Activated naive CD4-positive, alpha-beta T cell treated with anti-CD3 and anti-CD28 coated beads, Interleukin-2, amount 50 U/mL, for 16 hours (primary cell): Measurements from ENCODE around the gene SLC25A42.

ENCODE experiments used
- DNase-seq: peaks from one replicate; pipeline ENCODE4 v3.0.0-alpha.2; 2020

The SLC25A42 gene

DNA sequence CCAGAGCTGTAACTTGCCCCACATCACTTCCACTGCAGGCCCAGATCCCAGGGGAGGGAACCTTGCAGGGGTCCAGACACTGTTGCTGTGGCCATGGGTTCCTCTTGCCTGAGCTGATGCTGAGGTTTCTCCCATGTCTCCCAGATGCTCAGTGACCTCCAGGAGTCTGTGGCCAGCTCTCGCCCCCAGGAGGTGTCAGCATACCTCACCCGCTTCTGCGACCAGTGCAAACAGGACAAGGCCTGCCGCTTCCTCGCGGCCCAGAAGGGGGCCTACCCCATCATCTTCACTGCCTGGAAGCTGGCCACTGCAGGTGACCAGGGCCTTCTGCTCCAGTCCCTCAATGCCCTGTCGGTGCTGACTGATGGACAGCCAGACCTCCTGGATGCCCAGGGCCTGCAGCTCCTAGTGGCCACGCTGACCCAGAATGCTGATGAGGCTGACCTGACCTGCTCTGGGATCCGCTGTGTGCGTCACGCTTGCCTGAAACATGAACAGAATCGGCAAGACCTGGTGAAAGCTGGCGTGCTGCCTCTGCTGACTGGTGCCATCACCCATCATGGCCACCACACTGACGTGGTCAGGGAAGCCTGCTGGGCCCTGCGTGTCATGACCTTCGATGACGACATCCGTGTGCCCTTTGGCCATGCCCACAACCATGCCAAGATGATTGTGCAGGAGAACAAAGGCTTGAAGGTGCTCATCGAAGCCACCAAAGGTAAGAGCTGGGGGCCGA, 12.1 kb upstream of the SLC25A42 start:
- DNase-seq, result no peak

DNA sequence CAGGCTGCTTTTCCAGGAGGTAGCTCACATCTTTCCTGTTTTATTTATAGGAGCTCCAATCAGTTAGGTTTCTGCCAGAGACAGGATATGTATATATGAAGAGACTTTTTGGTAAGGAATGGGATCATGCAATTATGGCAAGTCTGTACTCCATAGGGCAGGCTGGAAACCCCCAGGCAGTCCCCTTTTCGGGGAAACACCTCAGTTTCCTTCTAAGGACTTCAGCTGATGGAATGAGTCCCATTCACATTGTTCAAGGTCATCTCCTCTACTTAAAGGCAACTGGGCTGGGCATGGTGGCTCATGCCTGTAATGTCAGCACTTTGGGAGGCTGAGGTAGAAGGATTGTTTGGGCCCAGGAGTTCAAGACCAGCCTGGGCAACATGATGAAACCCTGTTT, 10.9 kb upstream of the SLC25A42 start:
- DNase-seq, result no peak

DNA sequence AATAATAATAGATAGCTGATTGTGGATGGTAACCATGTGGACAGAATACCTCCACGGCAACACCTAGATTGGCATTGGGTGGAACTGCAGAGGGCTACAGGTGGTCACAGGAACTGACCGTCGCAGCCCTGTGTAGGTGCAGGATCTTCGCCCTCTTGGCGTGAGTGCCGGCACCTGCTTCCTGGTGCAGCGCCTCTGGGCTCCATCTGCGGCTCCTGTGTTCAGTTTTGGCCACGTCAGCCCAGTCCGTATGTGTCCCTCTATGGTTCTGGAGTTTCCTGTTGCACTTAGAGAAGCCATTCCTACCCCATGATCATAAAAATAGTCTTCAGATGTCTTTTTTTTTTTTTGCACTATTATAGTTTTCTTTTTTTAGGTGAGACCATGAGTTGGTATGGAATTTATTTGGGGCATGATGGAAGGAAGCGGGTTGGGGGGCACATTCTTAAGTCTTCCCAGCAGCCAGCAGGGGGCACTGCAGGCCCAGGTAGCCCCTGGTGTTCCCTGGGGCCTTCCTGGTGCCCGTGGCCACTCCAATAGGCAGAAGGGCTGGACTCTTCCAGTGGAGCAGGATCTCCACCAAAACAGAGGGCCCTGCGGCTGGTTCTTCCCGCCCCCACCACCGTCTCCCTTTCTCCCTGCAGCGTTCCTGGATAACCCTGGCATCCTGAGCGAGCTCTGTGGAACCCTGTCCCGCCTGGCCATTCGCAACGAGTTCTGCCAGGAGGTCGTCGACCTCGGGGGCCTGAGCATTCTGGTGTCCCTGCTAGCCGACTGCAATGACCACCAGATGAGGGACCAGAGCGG, 10.1 kb upstream of the SLC25A42 start:
- peak; percentile 57 for DNase-seq

DNA sequence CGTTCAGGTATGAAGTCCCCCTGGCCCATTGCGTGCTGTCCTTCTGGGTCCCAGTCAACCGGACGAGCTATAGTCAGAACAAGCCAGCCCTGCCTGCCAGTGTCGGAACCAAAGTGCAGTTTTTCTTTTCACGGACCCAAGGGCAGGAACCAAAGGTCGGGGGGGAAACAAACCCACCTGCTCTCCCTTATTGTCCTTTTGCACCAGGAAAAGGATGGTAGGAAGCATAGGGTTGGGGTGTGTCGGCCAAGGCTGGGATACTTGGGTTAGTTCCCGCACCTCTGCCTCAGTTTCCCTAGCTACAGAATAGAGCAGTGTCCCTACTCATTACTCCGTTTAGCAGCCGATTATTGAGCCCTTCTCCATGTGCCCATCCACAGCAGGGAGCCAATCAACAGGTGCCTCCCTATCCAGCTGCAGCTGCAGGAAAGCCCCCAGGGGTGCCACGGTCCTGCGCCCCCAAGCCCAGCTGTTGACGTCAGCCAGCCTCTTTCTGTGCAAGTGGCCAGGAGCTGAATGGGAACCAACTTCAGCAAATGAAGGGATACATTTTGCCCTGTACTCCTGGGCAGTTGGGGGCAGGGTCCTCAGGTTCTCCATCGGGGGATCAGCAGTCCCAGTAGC, 9.4 kb upstream of the SLC25A42 start:
- no peak for DNase-seq

DNA sequence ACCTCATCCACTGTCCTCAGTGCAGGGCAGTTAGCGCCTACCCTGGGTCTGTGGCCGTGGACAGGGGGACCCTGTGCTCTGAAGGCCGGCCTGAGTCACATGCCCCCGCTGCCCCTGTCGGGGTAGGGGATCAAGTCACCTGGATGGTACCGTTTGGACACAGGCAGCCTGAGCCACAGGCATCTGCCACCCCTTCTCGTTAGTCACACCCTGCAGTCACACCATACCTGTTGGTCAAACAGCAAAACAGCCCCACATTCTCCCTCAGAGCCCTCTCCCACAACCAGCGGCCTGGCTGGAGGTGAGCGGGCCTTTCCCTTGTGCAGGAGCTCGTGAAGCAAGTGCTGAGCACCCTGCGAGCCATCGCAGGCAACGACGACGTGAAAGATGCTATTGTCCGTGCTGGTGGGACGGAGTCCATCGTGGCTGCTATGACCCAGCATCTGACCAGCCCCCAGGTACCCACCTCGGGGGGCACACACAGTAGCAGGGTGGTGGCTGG, 8.8 kb upstream of the SLC25A42 start:
- DNase-seq, result no peak

DNA sequence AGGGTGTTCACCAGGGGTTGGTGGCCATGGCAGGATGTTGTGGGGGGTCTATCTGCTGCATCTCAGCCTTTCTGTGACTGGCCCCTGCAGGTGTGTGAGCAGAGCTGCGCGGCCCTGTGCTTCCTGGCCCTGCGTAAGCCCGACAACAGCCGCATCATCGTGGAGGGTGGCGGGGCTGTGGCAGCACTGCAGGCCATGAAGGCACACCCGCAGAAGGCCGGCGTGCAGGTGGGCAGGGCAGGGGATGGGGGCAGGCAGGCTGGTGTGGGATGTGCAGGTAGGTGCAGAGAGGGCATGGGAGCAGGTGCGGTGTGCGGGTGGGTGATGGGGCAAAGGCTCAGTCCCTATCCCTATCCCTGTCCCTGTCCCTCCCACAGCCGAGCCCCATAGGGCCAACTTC, 8.1 kb upstream of the SLC25A42 start:
- DNase-seq, result no peak

DNA sequence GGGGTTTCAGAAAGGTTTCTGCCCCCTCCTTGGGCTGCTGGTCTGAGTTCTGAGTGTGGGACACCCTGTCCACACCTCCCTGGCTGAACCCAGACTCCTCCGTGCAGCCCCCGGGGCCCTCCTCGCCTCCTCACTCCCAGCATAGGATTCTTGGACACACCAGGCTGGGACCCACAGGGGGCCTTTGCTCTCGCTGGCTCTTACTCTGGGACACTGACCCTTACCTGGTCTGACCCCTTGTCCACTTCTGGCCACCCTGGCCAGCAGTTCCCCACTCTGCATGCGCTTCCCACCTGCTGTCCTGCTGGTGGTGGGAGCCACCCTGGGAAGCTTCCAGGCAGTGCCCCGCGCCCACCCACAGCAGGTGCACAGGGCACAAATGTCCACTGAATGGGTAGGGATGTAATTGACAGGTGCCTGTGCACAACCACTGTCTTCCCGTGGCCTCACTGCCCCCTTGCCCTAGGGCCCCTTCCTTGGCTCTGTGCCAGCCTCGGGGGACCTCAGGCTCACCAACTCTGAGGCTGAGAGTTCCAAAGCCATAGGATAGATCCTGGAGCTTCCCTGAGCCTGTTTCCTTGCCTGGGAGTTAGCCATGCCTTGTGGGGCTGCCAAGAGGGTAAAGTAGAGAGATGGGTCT, 7.0 kb upstream of the SLC25A42 start:
- DNase-seq, result no peak

DNA sequence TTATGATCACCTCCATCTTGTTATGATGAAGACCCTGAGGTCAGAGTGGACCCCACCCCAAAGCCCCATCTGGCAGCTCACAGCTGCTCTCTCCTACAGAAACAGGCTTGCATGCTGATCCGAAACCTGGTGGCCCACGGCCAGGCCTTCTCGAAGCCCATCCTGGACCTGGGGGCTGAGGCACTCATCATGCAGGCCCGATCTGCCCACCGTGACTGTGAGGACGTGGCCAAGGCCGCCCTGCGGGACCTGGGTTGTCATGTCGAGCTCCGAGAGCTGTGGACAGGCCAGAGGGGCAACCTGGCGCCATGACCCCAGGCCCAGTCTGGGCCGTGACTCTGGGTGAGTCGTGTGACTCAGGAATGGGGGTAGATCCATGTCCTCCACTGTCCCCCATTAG, 6.5 kb upstream of the SLC25A42 start:
- DNase-seq, result no peak

DNA sequence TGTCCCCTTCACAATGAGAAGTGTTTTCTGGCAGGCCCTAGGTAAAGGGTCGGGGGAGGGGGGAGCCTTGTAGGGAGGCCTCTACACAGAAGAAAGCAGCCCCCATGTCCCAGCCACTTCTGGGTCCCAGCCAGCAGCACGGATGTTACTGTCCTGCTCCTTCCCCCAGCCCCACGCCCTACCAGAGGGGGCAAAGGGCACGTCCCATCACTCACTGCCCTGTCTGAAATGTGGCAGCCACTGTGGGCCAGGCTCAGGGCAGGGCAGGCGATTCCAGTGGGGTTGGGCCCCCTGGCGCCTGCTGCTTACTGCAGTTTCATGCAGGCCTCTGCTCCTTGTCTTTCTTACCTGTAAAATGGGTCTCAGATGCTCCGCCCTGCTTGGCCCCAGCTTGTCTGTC, 6.1 kb upstream of the SLC25A42 start:
- DNase-seq, result no peak

DNA sequence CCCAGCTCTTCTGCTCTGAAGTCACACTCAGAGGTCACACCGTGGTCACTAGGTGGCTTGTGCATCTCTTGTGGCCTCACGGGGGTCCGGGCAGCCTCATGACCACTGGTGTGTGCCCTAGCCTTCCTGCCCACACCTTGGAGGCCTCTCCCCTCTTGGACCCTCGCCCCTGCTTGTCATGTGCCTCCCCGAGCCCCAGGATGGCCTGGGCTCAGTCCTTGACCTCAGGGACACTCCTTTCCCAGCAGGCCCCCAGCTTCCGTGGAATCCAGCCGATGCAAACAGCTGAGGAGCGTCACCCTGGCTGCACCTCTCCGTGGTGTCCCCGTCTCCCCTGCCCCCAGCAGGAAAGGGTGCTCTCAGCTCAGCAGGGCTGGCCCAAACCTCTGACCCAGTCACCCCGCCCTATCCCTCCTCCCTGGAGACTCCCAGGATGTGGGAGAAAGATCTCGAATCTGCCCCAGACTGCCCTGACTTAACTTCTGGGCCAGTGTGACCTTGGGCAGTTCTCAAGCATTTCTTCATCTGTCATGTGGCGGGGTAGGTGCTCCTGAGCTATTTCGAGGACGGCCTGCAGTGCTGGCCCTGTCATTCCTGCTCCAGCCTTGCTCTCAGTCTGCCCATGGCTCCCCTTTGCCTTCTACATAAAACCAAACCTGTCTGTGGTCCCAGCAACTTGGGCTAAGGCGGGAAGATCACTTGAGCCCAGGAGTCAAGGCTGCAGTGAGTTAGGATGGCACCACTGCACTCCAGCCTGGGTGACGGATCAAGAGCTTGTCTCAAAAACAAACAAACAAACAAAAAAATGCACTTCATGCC, 4.6 kb upstream of the SLC25A42 start:
- DNase-seq, result no peak

DNA sequence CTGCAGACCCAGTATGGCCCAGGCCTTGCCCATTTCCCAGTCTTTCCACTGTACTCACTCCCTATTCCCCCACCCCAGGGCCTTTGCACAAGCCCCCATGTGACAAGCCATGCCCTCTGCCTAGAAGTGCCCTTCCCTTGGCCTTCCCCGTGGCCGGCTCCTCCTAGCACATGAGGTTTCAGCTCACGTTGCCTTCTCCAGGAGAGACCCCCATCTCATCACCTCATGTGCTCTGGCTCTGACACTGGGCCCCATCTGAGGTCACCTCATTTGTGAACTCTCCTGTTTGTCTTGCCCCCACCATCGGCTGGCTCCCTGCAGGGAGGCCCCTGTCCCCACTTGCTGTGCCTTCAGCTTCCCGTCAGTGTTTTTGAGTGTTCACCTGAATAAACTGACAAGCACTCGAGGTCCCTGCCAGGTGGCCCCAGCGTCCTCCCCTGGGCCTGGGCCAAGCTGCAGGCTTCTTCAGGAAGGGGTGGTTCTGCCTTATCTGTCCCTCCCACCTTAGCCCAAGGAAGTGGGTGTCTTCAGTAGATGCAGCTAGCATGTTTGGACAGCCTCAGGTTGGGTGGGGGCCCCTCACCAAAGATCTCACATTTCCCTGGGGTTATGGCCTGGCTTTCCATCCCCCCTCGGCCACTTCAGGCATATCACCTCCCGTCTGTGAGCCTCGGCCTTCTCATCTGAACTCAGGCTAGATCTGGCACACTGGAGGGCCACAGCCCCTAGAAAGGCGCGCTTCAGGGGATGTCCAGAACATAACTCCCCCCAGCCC, 3.8 kb upstream of the SLC25A42 start:
- no peak for DNase-seq

DNA sequence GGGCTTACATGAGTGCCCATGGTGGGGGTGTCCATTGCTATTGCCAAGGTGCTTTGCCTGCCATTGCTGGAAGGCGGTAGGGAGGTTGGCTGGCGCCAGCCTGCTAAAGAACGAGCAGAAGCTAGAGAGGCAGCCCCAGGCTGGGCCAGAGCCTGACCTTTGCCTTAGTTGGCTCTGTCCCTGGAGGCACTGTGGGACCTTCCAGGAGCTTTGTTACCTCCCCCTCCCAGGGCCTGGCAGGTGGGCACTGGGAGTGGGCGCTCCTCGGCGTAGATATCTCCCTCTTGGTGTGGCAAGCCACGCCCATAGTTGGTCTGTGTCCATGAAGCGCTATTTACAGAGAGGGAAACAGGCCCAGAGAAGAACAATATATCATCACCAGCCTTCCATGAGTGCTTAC, 2.3 kb upstream of the SLC25A42 start:
- no peak for DNase-seq

DNA sequence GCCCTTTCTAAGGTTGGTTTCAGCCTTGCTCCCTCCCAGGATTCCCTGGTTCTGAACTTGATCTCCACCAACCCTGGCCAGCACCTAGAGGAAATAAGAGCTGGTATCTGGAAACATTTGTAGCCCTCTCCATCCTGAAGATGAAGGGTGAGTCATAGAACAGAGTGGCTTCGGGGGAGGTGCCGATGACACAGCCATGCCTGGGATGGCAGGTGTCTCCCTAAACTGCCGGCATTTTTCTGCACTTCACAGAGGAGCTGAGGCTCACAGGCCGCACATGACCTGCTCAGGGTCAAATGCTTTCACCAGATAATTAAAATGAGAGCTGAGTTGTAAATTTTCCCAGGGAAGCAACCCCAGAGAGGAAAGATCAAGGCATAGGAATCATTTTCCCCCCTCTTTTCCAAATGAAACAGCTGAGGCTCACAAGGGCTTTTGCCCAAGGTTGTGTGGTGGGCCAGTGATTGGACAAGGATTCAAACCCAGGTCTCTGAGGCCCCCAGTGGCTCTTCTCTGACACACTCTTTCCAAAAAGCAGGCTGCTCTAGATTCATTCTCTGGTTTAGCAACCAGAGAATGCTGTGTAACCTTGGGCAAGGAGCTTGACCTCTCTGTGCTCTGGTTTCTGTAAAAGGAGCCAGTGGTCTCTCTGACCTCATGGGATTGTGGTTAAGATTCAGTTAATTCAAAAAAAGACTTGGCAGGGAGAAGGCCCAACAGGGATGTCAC, 1.2 kb upstream of the SLC25A42 start:
- no peak for DNase-seq

DNA sequence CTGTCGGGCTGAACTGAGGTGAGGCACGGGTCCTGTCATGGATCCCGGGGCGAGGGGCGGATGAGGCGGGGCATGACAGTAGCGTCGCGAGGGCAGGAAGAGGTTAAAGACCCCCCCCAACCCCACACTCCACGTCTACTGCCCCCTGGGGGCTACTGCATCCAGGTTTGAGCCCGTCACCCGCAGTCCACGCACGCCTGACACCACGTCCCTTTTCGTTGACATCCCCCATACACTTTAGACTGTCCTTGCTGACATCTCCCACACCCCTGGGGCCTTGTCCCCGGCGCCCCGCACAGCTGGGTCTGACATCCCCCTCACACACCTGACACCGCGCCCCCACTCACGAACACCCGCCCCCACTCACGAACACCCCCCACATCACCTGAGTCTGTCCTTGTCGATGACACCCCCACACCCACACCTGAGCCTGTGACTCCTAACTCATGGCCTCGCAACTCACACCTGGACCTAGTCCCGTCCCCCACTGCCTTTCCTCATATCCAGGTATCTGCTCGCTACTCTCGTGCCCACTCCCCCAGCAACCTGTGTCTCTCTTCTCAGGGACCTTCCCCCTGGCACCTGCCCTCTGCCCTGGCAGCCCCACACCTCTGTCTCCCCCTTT, 416 bp downstream of the SLC25A42 start:
- DNase-seq, result no peak

DNA sequence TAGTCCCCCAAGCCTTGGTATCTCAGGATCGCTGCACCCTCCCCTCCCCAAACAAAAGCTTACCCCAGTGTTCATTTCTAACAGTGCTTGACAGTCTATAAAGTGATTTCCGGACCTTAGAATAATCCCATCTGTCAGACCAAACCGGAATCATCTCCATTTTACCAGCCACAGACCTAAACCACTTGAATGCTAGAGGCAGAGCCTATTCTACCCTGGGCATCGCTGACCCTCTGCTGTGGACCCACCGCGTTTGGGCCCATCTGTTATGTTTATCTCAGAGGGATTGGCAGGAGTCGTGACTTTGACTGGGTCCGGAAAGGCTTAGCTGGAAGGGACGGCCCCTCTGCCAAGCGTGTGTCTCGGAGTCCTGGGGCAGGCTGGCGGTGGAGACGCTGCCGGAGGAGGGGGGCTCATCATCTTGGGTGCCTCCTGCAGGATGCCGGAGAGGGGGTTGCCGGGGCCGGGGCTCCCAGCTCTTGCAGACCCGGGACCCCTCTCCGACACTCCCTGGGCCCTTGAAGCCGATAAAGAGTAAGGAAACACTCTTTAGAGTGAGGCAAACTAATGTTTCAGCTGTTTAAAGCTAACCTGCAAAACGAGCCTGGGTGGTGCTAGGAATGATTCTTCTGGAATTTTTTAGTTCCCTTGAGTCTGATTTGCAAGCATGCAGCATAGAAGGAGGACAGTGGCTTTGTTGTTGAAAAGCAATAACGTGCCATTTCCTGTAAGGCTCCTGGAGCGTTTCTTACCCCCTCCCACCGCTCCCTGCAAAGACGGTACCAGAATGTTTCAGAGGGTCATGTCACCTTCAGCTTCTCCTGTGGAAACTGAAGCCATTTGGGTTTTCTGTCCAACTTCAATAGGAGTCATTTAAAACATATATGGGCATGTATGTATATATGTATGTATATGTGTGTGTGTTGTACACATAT, 1.3 kb downstream of the SLC25A42 start:
- peak; percentile 31 for DNase-seq

DNA sequence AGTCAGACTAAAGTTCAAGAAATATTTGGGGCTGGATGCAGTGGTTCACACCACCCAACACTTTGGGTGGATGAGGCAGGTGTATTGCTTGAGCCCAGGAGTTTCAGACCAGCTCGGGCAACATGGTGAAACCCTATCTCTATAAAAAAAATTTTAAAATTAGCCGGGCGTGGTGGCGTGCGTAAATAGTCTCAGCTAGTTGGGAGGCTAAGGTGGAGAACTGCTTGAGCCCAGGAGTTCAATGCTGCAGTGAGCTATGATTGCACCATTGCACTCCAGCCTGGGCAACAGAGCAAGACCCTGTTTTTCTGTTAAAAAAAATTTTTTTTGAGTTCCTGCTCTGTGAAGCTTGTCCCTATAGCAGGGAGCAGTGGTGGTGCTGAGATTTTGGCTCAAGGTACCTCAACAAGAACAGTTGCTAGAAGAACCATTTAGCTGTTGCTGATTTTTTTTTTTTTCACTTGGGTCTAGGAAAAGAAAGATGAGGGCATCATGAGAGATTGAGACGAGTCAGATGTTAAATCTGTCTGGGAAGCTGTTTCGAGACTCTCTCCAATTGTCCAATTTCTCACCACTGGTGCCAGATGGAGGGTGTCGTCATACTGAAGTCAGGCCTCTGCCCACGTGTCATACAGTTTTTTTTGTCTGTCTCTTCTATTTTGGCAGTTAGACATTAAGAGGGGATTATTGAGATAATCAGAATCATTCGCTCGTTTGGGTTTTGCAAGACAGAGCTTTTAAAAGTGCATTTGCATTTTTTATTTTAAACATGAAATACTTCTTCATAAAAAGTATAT, 3.7 kb downstream of the SLC25A42 start:
- DNase-seq, result no peak

DNA sequence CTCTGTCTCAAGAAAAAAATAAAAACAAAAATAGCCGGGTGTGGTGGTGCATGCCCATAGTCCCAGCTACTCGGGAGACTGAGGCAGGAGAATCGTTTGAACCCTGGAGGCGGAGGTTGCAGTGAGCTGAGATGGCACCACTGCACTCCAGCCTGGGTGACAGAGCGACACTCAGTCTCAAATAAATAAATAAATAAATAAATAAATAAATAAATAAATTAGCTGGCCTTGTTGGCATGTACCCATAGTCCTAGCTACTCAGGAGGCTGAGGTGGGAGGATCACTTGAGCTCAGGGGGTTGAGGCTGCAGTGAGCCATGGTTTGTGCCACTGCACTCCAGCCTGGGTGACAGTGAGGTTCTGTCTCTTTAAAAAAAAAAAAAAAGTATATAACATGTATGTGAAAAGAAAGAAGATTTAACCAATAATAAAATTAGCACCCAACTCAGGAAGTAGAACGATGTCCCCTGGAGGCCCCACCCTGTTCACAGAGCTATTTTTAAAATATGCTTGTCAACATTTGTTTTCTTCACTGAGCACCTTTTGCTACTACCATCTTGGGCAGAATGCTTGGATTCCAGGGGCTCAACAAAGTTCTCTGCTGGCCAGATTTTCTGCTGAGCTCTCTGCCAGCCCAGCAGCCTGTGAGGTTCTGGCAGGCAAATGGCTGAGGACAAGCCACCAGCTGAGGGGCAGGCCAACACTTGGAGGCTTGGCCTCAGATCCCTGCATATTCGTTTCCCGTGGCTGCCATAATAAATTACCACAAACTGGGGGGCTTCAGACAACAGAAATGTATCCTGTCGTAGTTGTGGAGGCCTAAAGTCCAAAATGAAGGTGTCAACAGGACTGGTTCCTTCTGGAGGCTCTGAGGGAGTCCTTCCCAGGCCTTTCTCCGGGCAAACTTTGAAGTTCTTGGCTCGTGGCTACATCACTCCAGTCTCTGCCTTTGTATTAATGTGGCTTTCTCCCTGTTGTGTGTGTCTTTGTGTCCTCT, 5.2 kb downstream of the SLC25A42 start:
- no peak for DNase-seq
